HepG2 (cell line): Measurements from ENCODE around the gene SLC38A3.

ENCODE experiments used
- BRCA1 ChIP-seq: sonication (generic); formaldehyde crosslinking; IDR thresholded peaks from 2 replicates; pipeline ENCODE4 v1.4.0; 2020; ENCODE audit warnings: missing genetic modification reagents
- ETV6 ChIP-seq: sonication (generic); formaldehyde crosslinking; conservative IDR thresholded peaks from 2 replicates; pipeline ENCODE4 v1.4.0; 2020; ENCODE audit warnings: missing genetic modification reagents
- EZH2 ChIP-seq: conservative IDR thresholded peaks from 2 replicates; pipeline ENCODE4 v1.6.1; 2012; ENCODE audit warnings: mild to moderate bottlenecking, low read depth, low read length, moderate library complexity
- NFATC3 ChIP-seq: sonication (generic); formaldehyde crosslinking; IDR thresholded peaks from 2 replicates; pipeline ENCODE4 v1.5.1; 2020; ENCODE audit warnings: mild to moderate bottlenecking, missing genetic modification reagents
- PHB2 ChIP-seq: fragments of 450-650 bp; IDR thresholded peaks from 2 replicates; pipeline ENCODE4 v1.6.1; 2018; ENCODE audit not compliant: partially characterized antibody
- RXRA ChIP-seq: sonication (generic); formaldehyde crosslinking; IDR thresholded peaks from 2 replicates; pipeline ENCODE4 v1.5.1; 2020; ENCODE audit warnings: missing genetic modification reagents
- SIN3A ChIP-seq: IDR thresholded peaks from 2 replicates; pipeline ENCODE4 v1.6.1; 2011; ENCODE audit warnings: low read depth, mild to moderate bottlenecking, control low read depth, low read length, borderline replicate concordance
- YY1 ChIP-seq: IDR thresholded peaks from 2 replicates; pipeline ENCODE4 v1.6.1; 2011; ENCODE audit warnings: low read length, low read depth, moderate library complexity, mild to moderate bottlenecking; ENCODE audit not compliant: insufficient read depth, insufficient replicate concordance
- ZNF207 ChIP-seq: fragments of 450-650 bp; IDR thresholded peaks from 2 replicates; pipeline ENCODE4 v1.6.1; 2016; ENCODE audit warnings: antibody characterized with exemption, borderline replicate concordance
- ZNF441 ChIP-seq: sonication (generic); formaldehyde crosslinking; IDR thresholded peaks from 2 replicates; pipeline ENCODE4 v1.7.0; 2021; ENCODE audit warnings: missing genetic modification reagents, borderline replicate concordance
- TF ChIP-seq, protein P1 (sequence below), 2 experiments: IDR thresholded peaks; 2 replicates each; pipeline ENCODE4 v1.6.1; 2011 to 2012; ENCODE audit warnings: low read length in 2 of 2, borderline replicate concordance in 1 of 2, low read depth in 1 of 2, mild to moderate bottlenecking in 1 of 2, moderate library complexity in 1 of 2
- TF ChIP-seq, protein P2 (sequence below): sonication (generic); formaldehyde crosslinking; IDR thresholded peaks from 2 replicates; pipeline ENCODE4 v1.5.1; 2020; ENCODE audit warnings: mild to moderate bottlenecking, missing genetic modification reagents, moderate library complexity
- TF ChIP-seq, protein P3 (sequence below): sonication (generic); formaldehyde crosslinking; IDR thresholded peaks from 2 replicates; pipeline ENCODE4 v1.4.0; 2020; ENCODE audit warnings: missing genetic modification reagents

DNA sequence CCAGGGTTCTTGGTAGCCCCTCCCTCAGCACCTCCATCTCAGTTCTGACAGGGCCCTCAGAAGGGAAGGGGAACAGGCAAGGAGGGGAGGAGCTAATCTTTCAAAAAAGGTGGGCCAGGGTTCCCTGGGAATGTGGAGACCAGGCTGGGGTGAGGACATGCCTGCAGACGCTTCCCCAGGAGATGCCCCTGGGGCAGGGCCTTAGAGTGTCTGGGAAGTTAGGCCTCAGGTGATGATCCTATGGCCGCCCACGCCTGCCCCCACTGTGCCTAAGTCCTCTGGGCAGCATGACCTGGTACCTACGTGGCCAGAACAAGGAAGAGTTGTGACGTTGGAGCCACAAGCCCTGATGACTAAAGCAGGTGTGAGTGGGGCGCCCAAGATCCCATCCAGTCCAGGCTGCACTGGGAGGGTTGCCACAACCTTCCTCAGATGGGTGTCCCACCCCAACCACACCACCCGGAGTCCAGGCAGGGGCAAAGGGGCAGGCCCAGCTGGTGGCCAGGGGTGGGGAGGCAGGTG, 60.0 kb downstream of the SLC38A3 start:
- TF ChIP-seq ZNF207: no peak
- TF ChIP-seq ZNF441 (CRISPR knock-in tag): 0 out of 2 replicates have a peak, but pooled peaks have one; percentile 21
- no peak for TF ChIP-seq NFATC3 (CRISPR knock-in tag)
- TF ChIP-seq RXRA: 0 out of 2 replicates have a peak, but pooled peaks have one; percentile 7
- TF ChIP-seq BRCA1: no peak
- no peak for TF ChIP-seq PHB2
- no peak for TF ChIP-seq SIN3A
- TF ChIP-seq YY1: no peak
- TF ChIP-seq EZH2: no peak
- TF ChIP-seq ETV6 (CRISPR knock-in tag): no peak
- TF ChIP-seq, protein P1, sequence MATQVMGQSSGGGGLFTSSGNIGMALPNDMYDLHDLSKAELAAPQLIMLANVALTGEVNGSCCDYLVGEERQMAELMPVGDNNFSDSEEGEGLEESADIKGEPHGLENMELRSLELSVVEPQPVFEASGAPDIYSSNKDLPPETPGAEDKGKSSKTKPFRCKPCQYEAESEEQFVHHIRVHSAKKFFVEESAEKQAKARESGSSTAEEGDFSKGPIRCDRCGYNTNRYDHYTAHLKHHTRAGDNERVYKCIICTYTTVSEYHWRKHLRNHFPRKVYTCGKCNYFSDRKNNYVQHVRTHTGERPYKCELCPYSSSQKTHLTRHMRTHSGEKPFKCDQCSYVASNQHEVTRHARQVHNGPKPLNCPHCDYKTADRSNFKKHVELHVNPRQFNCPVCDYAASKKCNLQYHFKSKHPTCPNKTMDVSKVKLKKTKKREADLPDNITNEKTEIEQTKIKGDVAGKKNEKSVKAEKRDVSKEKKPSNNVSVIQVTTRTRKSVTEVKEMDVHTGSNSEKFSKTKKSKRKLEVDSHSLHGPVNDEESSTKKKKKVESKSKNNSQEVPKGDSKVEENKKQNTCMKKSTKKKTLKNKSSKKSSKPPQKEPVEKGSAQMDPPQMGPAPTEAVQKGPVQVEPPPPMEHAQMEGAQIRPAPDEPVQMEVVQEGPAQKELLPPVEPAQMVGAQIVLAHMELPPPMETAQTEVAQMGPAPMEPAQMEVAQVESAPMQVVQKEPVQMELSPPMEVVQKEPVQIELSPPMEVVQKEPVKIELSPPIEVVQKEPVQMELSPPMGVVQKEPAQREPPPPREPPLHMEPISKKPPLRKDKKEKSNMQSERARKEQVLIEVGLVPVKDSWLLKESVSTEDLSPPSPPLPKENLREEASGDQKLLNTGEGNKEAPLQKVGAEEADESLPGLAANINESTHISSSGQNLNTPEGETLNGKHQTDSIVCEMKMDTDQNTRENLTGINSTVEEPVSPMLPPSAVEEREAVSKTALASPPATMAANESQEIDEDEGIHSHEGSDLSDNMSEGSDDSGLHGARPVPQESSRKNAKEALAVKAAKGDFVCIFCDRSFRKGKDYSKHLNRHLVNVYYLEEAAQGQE (IDR thresholded peaks at IDR 0.05; ENCODE audit: borderline replicate concordance in 1 of 2, low read depth in 1 of 2, low read length in 2 of 2): no peak
- TF ChIP-seq, protein P2, sequence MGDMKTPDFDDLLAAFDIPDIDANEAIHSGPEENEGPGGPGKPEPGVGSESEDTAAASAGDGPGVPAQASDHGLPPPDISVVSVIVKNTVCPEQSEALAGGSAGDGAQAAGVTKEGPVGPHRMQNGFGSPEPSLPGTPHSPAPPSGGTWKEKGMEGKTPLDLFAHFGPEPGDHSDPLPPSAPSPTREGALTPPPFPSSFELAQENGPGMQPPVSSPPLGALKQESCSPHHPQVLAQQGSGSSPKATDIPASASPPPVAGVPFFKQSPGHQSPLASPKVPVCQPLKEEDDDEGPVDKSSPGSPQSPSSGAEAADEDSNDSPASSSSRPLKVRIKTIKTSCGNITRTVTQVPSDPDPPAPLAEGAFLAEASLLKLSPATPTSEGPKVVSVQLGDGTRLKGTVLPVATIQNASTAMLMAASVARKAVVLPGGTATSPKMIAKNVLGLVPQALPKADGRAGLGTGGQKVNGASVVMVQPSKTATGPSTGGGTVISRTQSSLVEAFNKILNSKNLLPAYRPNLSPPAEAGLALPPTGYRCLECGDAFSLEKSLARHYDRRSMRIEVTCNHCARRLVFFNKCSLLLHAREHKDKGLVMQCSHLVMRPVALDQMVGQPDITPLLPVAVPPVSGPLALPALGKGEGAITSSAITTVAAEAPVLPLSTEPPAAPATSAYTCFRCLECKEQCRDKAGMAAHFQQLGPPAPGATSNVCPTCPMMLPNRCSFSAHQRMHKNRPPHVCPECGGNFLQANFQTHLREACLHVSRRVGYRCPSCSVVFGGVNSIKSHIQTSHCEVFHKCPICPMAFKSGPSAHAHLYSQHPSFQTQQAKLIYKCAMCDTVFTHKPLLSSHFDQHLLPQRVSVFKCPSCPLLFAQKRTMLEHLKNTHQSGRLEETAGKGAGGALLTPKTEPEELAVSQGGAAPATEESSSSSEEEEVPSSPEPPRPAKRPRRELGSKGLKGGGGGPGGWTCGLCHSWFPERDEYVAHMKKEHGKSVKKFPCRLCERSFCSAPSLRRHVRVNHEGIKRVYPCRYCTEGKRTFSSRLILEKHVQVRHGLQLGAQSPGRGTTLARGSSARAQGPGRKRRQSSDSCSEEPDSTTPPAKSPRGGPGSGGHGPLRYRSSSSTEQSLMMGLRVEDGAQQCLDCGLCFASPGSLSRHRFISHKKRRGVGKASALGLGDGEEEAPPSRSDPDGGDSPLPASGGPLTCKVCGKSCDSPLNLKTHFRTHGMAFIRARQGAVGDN (CRISPR knock-in tag): peak; percentile 72
- TF ChIP-seq, protein P3, sequence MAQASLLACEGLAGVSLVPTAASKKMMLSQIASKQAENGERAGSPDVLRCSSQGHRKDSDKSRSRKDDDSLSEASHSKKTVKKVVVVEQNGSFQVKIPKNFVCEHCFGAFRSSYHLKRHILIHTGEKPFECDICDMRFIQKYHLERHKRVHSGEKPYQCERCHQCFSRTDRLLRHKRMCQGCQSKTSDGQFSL (CRISPR knock-in tag): no peak
